Endothelial cell of umbilical vein (primary cell): ENCODE data around the gene ASTN1. TPM values are rescaled to one million over a fixed set of nuclear protein-coding genes. Genes with fewer than 3 reads are reported as not detected.

Source experiments
- BruUV-seq: library from RNA; stranded (reverse); fragments of 400-500 nt; replicated peaks from 2 replicates; lab custom pipeline; 2021; lab: Mats Ljungman, UMichigan
- CTCF ChIA-PET: fragments of 300-600, 350-600 bp; sonication (Branson Sonifier 250); formaldehyde crosslinking; loops from one replicate; lab custom pipeline; 2021; ENCODE audit warnings: antibody characterized with exemption, inconsistent platforms; lab: Charles Lee
- POLR2A ChIA-PET: fragments of 300-600, 350-600 bp; sonication (Branson Sonifier 250); formaldehyde crosslinking; loops from one replicate; lab custom pipeline; 2021; ENCODE audit warnings: antibody characterized with exemption, inconsistent platforms; lab: Charles Lee
- DNase-seq: peaks from one replicate; pipeline ENCODE4 v3.0.0-alpha.2; 2011; ENCODE audit warnings: low read depth, low spot score
- FAIRE-seq: peaks from 2 replicates; lab custom pipeline; 2011; peaks lifted over from hg19 to GRCh38; lab: Jason Lieb, UNC
- H2AFZ ChIP-seq: 2 replicates; pipeline ENCODE4 v1.6.0; 2012; ENCODE audit warnings: low read depth, low read length, control low read depth, inconsistent platforms
- H3K27ac ChIP-seq: 2 replicates; pipeline ENCODE4 v1.5.1; 2011; ENCODE audit warnings: low read depth, mild to moderate bottlenecking, control low read depth, low read length, moderate library complexity; ENCODE audit not compliant: insufficient read depth
- H3K27me3 ChIP-seq, 2 experiments: 2 replicates each; pipeline versions ENCODE4 v1.6.0 to v1.6.1; 2011; ENCODE audit warnings: low read length in 2 of 2, mixed read lengths in 1 of 2; ENCODE audit not compliant: control insufficient read depth in 2 of 2, insufficient read depth in 2 of 2
- H3K36me3 ChIP-seq, 2 experiments: 2 replicates in 1 of 2; 3 replicates in 1 of 2; pipeline ENCODE4 v1.5.1; 2011; ENCODE audit warnings: low read length in 2 of 2, mild to moderate bottlenecking in 1 of 2, moderate library complexity in 1 of 2; ENCODE audit not compliant: control insufficient read depth in 2 of 2, insufficient read depth in 2 of 2; ENCODE audit errors: extremely low read depth in 1 of 2
- H3K4me1 ChIP-seq: 3 replicates; pipeline ENCODE4 v1.5.1; 2011; ENCODE audit warnings: mild to moderate bottlenecking, low read length; ENCODE audit not compliant: control insufficient read depth, insufficient read depth; ENCODE audit errors: extremely low read depth
- H3K4me2 ChIP-seq: 2 replicates; pipeline ENCODE4 v1.6.1; 2011; ENCODE audit warnings: low read length, control low read depth, mixed read lengths; ENCODE audit not compliant: insufficient read depth
- H3K4me3 ChIP-seq, 3 experiments: fragments of 200-600 bp in 1 of 3; sonication (generic), shearing (Covaris generic) in 1 of 3; replicated peaks in 1 of 3; 2 replicates each; pipeline ENCODE4 v1.5.1; 2011 to 2016; ENCODE audit warnings: control low read depth in 3 of 3, low read length in 3 of 3, mild to moderate bottlenecking in 2 of 3, inconsistent platforms in 1 of 3, low read depth in 1 of 3, moderate library complexity in 1 of 3; ENCODE audit not compliant: insufficient read depth in 1 of 3
- H3K79me2 ChIP-seq: 2 replicates; pipeline ENCODE4 v1.6.0; 2012; ENCODE audit warnings: low read length, inconsistent platforms; ENCODE audit not compliant: control insufficient read depth, insufficient read depth
- H3K9ac ChIP-seq: replicated peaks from 2 replicates; pipeline ENCODE3; 2011; ENCODE audit warnings: low read length, control low read depth; ENCODE audit not compliant: insufficient read depth; ENCODE audit errors: extremely low read depth
- H3K9me1 ChIP-seq: replicated peaks from 3 replicates; pipeline ENCODE4 v1.6.0; 2011; ENCODE audit warnings: mild to moderate bottlenecking, low read length; ENCODE audit not compliant: control insufficient read depth, insufficient read depth; ENCODE audit errors: extremely low read depth
- H3K9me3 ChIP-seq: replicated peaks from 2 replicates; pipeline ENCODE4 v1.5.1; 2012; ENCODE audit warnings: low read length, inconsistent platforms; ENCODE audit not compliant: control insufficient read depth, insufficient read depth
- H4K20me1 ChIP-seq: replicated peaks from 2 replicates; pipeline ENCODE3; 2011; ENCODE audit warnings: mild to moderate bottlenecking, low read length; ENCODE audit not compliant: control insufficient read depth, insufficient read depth; ENCODE audit errors: extremely low read depth
- CTCF ChIP-seq, 2 donors: IDR thresholded peaks; 1 replicate in 1 of 2; 2 replicates in 1 of 2; pipeline ENCODE4 v1.5.1; 2011; ENCODE audit warnings: low read length in 2 of 2, mild to moderate bottlenecking in 2 of 2, moderate library complexity in 2 of 2, control low read depth in 1 of 2, inconsistent platforms in 1 of 2, low read depth in 1 of 2; ENCODE audit not compliant: insufficient read depth in 1 of 2; ENCODE audit errors: extremely low read depth in 1 of 2
- EZH2 ChIP-seq: IDR thresholded peaks from 2 replicates; pipeline ENCODE4 v1.6.1; 2012; ENCODE audit warnings: borderline replicate concordance, low read depth, mild to moderate bottlenecking, moderate library complexity, low read length, inconsistent platforms; ENCODE audit not compliant: severe bottlenecking
- FOS ChIP-seq: IDR thresholded peaks from 2 replicates; pipeline ENCODE4 v1.6.1; 2011; ENCODE audit warnings: mild to moderate bottlenecking, low read length, moderate library complexity, borderline replicate concordance; ENCODE audit not compliant: insufficient read depth
- GATA2 ChIP-seq: IDR thresholded peaks from 2 replicates; pipeline ENCODE4 v1.7.0; 2011; ENCODE audit warnings: low read depth, mild to moderate bottlenecking, moderate library complexity, mixed read lengths, low read length; ENCODE audit not compliant: insufficient read length, insufficient read depth
- JUN ChIP-seq: IDR thresholded peaks from 2 replicates; pipeline ENCODE4 v1.6.1; 2011; ENCODE audit warnings: borderline replicate concordance, low read depth; ENCODE audit not compliant: insufficient read length, insufficient read depth
- MAX ChIP-seq: IDR thresholded peaks from 2 replicates; pipeline ENCODE4 v1.6.1; 2011; ENCODE audit not compliant: insufficient read depth, insufficient read length
- MYC ChIP-seq: IDR thresholded peaks from one replicate; pipeline ENCODE4 v1.6.1; 2011; ENCODE audit warnings: mild to moderate bottlenecking, low read depth, low read length
- POLR2A ChIP-seq: IDR thresholded peaks from 2 replicates; pipeline ENCODE4 v1.6.1; 2012; ENCODE audit warnings: low read depth, mild to moderate bottlenecking, control low read depth, low read length
- POLR2AphosphoS5 ChIP-seq: IDR thresholded peaks from 2 replicates; pipeline ENCODE4 v1.6.1; 2012; ENCODE audit warnings: low read depth, mild to moderate bottlenecking, control low read depth, low read length, moderate library complexity; ENCODE audit not compliant: insufficient read depth
- dilution Hi-C: fragments of 300-500 bp; cut with MboI; formaldehyde crosslinking; loops from one replicate; pipeline ENCODE4 v1.15.0; 2019; ENCODE audit warnings: low sequenced_read_pairs; ENCODE audit not compliant: extremely low pct_ligation_motif_present
- intact Hi-C: fragments of 100-400 bp; cut with micrococcal nuclease; formaldehyde crosslinking; loops from one replicate; pipeline ENCODE4 v1.10.0; 2022
- polyA plus RNA-seq, 4 experiments: library from polyadenylated mRNA; depleted of rRNA in 3 of 4; stranded (reverse) in 3 of 4; unstranded in 1 of 4; fragments of >200 nt; gene quantifications; 2 replicates each; pipeline versions ENCODE4 v1.2.1 to v1.2.3, GENCODE V29; 2011 to 2012; ENCODE audit warnings: missing spikeins in 1 of 4
- total RNA-seq: library from RNA; stranded (reverse); gene quantifications from 2 replicates; pipeline ENCODE4 v1.2.3, GENCODE V29; 2021

Gene ASTN1
- total and polyA plus RNA-seq, 2 donors (not counting 3 experiments of a cell fraction or from before 2014, with no cell fraction given), result 0.04 TPM; not detected in 1

DNA sequence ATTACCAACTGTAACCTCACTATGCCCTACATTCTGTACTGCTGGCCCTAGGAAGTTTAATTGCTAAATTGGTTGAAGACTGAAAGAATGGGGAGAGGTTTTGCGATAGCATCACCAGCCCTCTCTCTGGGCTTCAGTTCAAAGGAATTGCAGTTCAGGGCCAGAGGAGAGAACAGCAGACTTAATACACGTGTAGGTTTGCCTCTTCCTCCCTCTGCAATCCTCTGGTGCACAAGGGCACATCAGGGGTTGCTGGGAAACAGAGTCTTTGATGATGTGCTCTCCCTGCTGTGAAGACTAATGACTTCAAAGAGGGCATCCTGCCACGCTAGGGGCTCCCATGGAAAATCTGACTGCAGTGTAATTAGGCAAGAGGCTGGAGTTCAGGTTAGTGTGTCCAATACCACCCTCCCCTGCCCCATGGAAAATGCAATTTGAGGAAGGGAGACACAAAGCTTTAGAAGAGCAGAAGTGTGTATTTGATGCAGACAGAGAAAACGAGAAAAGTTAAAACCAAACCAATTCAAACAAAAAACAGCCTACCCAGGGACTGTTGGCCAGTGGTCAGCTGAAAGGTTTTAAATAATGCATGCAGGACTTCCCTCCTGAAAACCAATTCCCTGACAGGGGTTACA is 167.9 kb downstream of the ASTN1 start:
- H3K4me2 ChIP-seq, result no peak overlapping the region
- no peak overlapping the region for H3K4me3 ChIP-seq
- FAIRE-seq (no peak), DNase-seq (no peak)
- H3K9me3 ChIP-seq, result no peaks in the 10 kb centered on the region
- no peak for TF ChIP-seq POLR2A
- TF ChIP-seq JUN, result no peak
- no peak for TF ChIP-seq CTCF (IDR thresholded peaks at IDR 0.05; ENCODE audit: extremely low read depth in 1 of 2, insufficient read depth in 1 of 2, low read depth in 1 of 2, low read length in 2 of 2)
- TF ChIP-seq FOS, result no peak
- no peak for TF ChIP-seq MYC
- TF ChIP-seq MAX, result no peak
- no peak for TF ChIP-seq POLR2AphosphoS5
- no peak for TF ChIP-seq EZH2
- no peak for TF ChIP-seq GATA2
- dilution Hi-C loops, result no loop called here
- H3K79me2 ChIP-seq, result no peaks in the 10 kb centered on the region
- BruUV-seq, result no TSS peak
- intact Hi-C loops, result no loop called here
- ChIA-PET POLR2A (no interaction called here), CTCF (no interaction called here)
- no peaks in the 10 kb centered on the region for H3K36me3 ChIP-seq
- H2AFZ ChIP-seq, result no peak overlapping the region
- no peak overlapping the region for H3K27ac ChIP-seq
- no peak overlapping the region for H3K9ac ChIP-seq
- H4K20me1 ChIP-seq, result no peaks in the 10 kb centered on the region
- no peaks in the 10 kb centered on the region for H3K27me3 ChIP-seq
- no peaks in the 10 kb centered on the region for H3K4me1 ChIP-seq
- no peaks in the 10 kb centered on the region for H3K9me1 ChIP-seq
